Measurements from ENCODE around the gene C1QTNF5.

Gene C1QTNF5

GRCh38 chr11:119376197-119376847, 35.6 kb upstream of the C1QTNF5 start (continued):
- TF ChIP-seq SCRT2 (tag by site-specific recombination; IDR thresholded peaks at IDR 0.05) (no peak), ZNF26 (tag by site-specific recombination; IDR thresholded peaks at IDR 0.05) (no peak), ZNF354C (tag by site-specific recombination; IDR thresholded peaks at IDR 0.05; ENCODE audit: borderline replicate concordance, low read depth) (no peak), ZSCAN16 (tag by site-specific recombination; IDR thresholded peaks at IDR 0.05) (no peak), ZNF223 (tag by site-specific recombination; IDR thresholded peaks at IDR 0.05) (no peak), ZNF791 (tag by site-specific recombination; IDR thresholded peaks at IDR 0.05) (no peak), RBAK (tag by site-specific recombination; IDR thresholded peaks at IDR 0.05) (no peak), ZNF837 (tag by site-specific recombination; IDR thresholded peaks at IDR 0.05) (no peak), ZBTB17 (tag by site-specific recombination; IDR thresholded peaks at IDR 0.05) (no peak), KLF16 (tag by site-specific recombination; IDR thresholded peaks at IDR 0.05) (no peak), ATF2 (tag by site-specific recombination; IDR thresholded peaks at IDR 0.05; ENCODE audit: low read depth) (no peak), SP3 (tag by site-specific recombination; IDR thresholded peaks at IDR 0.05) (no peak), MZF1 (tag by site-specific recombination; IDR thresholded peaks at IDR 0.05; ENCODE audit: borderline replicate concordance) (no peak), GLIS2 (tag by site-specific recombination; IDR thresholded peaks at IDR 0.05) (0 out of 2 replicates have a peak, but pooled peaks have one; percentile 20), ZIC2 (tag by site-specific recombination; IDR thresholded peaks at IDR 0.05) (peak; percentile 68), ZNF2 (tag by site-specific recombination; IDR thresholded peaks at IDR 0.05) (no peak), ZNF335 (tag by site-specific recombination; conservative IDR thresholded peaks at IDR 0.05) (no peak), ZNF133 (tag by site-specific recombination; IDR thresholded peaks at IDR 0.05) (no peak), ZNF777 (tag by site-specific recombination; IDR thresholded peaks at IDR 0.05; ENCODE audit: borderline replicate concordance) (no peak), ZNF623 (tag by site-specific recombination; IDR thresholded peaks at IDR 0.05) (no peak), ZNF549 (tag by site-specific recombination; IDR thresholded peaks at IDR 0.05) (no peak), ZNF341 (tag by site-specific recombination; IDR thresholded peaks at IDR 0.05; ENCODE audit: low read depth) (0 out of 2 replicates have a peak, but pooled peaks have one; percentile 22)
- TF ChIP-seq, protein P1, sequence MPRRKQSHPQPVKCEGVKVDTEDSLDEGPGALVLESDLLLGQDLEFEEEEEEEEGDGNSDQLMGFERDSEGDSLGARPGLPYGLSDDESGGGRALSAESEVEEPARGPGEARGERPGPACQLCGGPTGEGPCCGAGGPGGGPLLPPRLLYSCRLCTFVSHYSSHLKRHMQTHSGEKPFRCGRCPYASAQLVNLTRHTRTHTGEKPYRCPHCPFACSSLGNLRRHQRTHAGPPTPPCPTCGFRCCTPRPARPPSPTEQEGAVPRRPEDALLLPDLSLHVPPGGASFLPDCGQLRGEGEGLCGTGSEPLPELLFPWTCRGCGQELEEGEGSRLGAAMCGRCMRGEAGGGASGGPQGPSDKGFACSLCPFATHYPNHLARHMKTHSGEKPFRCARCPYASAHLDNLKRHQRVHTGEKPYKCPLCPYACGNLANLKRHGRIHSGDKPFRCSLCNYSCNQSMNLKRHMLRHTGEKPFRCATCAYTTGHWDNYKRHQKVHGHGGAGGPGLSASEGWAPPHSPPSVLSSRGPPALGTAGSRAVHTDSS (tag by site-specific recombination; IDR thresholded peaks at IDR 0.05): no peak
- TF ChIP-seq, protein P2, sequence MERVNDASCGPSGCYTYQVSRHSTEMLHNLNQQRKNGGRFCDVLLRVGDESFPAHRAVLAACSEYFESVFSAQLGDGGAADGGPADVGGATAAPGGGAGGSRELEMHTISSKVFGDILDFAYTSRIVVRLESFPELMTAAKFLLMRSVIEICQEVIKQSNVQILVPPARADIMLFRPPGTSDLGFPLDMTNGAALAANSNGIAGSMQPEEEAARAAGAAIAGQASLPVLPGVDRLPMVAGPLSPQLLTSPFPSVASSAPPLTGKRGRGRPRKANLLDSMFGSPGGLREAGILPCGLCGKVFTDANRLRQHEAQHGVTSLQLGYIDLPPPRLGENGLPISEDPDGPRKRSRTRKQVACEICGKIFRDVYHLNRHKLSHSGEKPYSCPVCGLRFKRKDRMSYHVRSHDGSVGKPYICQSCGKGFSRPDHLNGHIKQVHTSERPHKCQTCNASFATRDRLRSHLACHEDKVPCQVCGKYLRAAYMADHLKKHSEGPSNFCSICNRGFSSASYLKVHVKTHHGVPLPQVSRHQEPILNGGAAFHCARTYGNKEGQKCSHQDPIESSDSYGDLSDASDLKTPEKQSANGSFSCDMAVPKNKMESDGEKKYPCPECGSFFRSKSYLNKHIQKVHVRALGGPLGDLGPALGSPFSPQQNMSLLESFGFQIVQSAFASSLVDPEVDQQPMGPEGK (tag by site-specific recombination; IDR thresholded peaks at IDR 0.05): peak; percentile 47
